ENCODE measurements around the gene RNF150. TPM values are rescaled to one million over a fixed set of nuclear protein-coding genes. Genes with fewer than 3 reads are reported as not detected.

The RNF150 gene
- total RNA-seq, 1 experiment from 2014 or later = 4.4 TPM

DNA sequence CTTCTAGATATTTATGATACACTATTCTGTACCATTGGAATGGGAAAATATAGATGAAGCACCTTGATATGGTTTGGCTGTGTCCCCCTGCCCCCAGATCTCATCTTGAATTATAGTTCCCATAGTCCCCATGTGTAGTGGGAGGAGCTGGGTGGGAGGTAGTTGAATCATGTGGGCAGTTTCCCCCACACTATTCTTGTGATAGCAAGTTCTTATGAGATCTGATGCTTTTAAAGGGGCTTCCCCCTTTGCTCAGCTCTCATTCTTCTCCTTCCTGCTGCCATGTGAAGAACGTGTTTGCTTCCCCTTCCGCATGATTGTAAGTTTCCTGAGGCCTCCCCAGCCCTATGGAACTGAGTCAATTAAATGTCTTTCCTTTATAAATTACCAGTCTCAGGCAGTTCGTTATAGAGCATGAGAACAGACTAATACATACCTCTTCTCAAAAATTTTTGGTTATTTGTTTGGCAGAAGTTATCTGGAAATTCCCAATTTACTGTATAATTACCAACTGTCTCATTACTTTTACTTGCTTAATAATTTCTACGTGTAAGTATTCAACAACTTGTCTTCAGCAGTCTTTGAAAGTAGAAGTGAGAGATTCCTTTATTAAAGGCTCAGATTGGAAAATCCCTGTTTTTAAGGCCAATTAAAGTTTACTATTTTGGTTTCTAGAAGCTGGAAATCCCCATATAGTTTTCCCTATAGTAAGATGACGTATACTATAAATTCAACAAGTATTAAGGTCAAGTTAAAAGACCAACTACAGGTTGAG is 152.7 kb downstream of the RNF150 start:
- Histone ChIP-seq H3K79me1 (ENCODE audit: insufficient read depth, low read depth, low read length, poor library complexity, severe bottlenecking) (no peaks in the 10 kb centered on the region), H2BK12ac (ENCODE audit: insufficient read length, low read depth, low read length) (no peak overlapping the region), H3K4me1 (ENCODE audit: insufficient read depth, low read length) (no peaks in the 10 kb centered on the region), H3K4me2 (ENCODE audit: insufficient read depth, insufficient read length, low read length) (no peak overlapping the region), H2BK5ac (ENCODE audit: insufficient read length, low read length) (no peak overlapping the region), H4K20me1 (ENCODE audit: control insufficient read depth, insufficient read depth, insufficient read length) (no peaks in the 10 kb centered on the region), H3K23ac (ENCODE audit: insufficient read length, low read depth, low read length) (no peak overlapping the region), H2AFZ (ENCODE audit: low read length) (no peak overlapping the region), H4K91ac (ENCODE audit: insufficient read length, low read depth, low read length) (no peak overlapping the region), H3K23me2 (ENCODE audit: insufficient read length, low read depth, low read length, poor library complexity, severe bottlenecking) (no peaks in the 10 kb centered on the region), H3T11ph (ENCODE audit: low read length) (no peak overlapping the region), H3K9ac (ENCODE audit: extremely low read depth, insufficient read length, low read length) (no peak overlapping the region), H3K14ac (ENCODE audit: insufficient read depth, low read length) (no peak overlapping the region), H3K9me3 (ENCODE audit: control insufficient read depth, low read depth, low read length) (no peaks in the 10 kb centered on the region), H3K4ac (ENCODE audit: low read depth, low read length) (no peak overlapping the region), H3K27ac (ENCODE audit: insufficient read length, low read depth, low read length) (no peak overlapping the region), H2BK15ac (ENCODE audit: low read depth, low read length) (no peak overlapping the region), H2AK5ac (ENCODE audit: insufficient read length, low read length) (no peak overlapping the region), H3K56ac (ENCODE audit: insufficient read length, low read depth, low read length) (no peak overlapping the region), H4K8ac (replicated peaks; ENCODE audit: insufficient read length, low read depth, low read length) (no peak overlapping the region), H4K5ac (ENCODE audit: insufficient read length, low read depth, low read length) (no peak overlapping the region), H2BK20ac (ENCODE audit: low read depth, low read length, poor library complexity, severe bottlenecking) (no peak overlapping the region), H3K79me2 (ENCODE audit: insufficient read depth, low read length) (no peaks in the 10 kb centered on the region), H3K18ac (ENCODE audit: insufficient read length, low read depth, low read length) (no peak overlapping the region), H3K27me3 (ENCODE audit: insufficient read depth, low read length) (no peaks in the 10 kb centered on the region), H2BK120ac (ENCODE audit: low read depth, low read length, poor library complexity, severe bottlenecking) (no peak overlapping the region)
- H3K36me3 Mint-ChIP-seq (ENCODE audit: insufficient read depth in 1 of 3, low read depth in 3 of 3) = no peaks in the 10 kb centered on the region; a peak in 2 of 7 replicates
- no CpG with 5 or more reads among the region's 5 CpGs for WGBS (ENCODE audit: extremely low coverage, insufficient read length, low lambda C conversion rate)
- no peaks in the 10 kb centered on the region for H3K9me3 Mint-ChIP-seq
- TF ChIP-seq, protein P1, sequence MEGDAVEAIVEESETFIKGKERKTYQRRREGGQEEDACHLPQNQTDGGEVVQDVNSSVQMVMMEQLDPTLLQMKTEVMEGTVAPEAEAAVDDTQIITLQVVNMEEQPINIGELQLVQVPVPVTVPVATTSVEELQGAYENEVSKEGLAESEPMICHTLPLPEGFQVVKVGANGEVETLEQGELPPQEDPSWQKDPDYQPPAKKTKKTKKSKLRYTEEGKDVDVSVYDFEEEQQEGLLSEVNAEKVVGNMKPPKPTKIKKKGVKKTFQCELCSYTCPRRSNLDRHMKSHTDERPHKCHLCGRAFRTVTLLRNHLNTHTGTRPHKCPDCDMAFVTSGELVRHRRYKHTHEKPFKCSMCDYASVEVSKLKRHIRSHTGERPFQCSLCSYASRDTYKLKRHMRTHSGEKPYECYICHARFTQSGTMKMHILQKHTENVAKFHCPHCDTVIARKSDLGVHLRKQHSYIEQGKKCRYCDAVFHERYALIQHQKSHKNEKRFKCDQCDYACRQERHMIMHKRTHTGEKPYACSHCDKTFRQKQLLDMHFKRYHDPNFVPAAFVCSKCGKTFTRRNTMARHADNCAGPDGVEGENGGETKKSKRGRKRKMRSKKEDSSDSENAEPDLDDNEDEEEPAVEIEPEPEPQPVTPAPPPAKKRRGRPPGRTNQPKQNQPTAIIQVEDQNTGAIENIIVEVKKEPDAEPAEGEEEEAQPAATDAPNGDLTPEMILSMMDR (conservative IDR thresholded peaks at IDR 0.05) = no peak
- H3K4me3 Mint-ChIP-seq = no peak overlapping the region
- H3K27me3 Mint-ChIP-seq (ENCODE audit: low read depth) = no peaks in the 10 kb centered on the region
- H3K4me1 Mint-ChIP-seq = no peaks in the 10 kb centered on the region
- no peak overlapping the region for H3K27ac Mint-ChIP-seq
- DNase-seq = no peak
